NCI-H2196 treated with DMSO at 0.1 percent for 48 hours (cell line): ENCODE results near the gene GALNT10.

ENCODE experiments used
- DNase-seq: peaks from one replicate; lab custom pipeline; 2025; ENCODE audit not compliant: unreplicated experiment; lab: John Stamatoyannopoulos, UW

Gene GALNT10

GRCh38 chr5:154430466-154430865 is 239.9 kb downstream of the GALNT10 start:
- no peak for DNase-seq

- DNase-seq: no peak
These were observed 240.6 kb downstream of the GALNT10 start for GRCh38 chr5:154430961-154431630.

- DNase-seq: no peak
These were observed 244.7 kb downstream of the GALNT10 start for GRCh38 chr5:154435226-154435625.

- DNase-seq: no peak
These were observed 246.9 kb downstream of the GALNT10 start for GRCh38 chr5:154437281-154437965.

GRCh38 chr5:154440540-154440939 is 250.0 kb downstream of the GALNT10 start:
- DNase-seq: no peak

GRCh38 chr5:154442801-154443200 is 252.3 kb downstream of the GALNT10 start:
- no peak for DNase-seq

- DNase-seq: no peak
These were observed 254.3 kb downstream of the GALNT10 start for GRCh38 chr5:154444556-154445421.

- peak; percentile 82 for DNase-seq
These were observed 255.1 kb downstream of the GALNT10 start, which contains the start of gene SAP30L for GRCh38 chr5:154445422-154446194. SAP30L (plus strand) TSS chr5:154445997; CDS start chr5:154446605, 608 bp downstream.

GRCh38 chr5:154446195-154447088 is 255.9 kb downstream of the GALNT10 start:
- DNase-seq: no peak

GRCh38 chr5:154447089-154447725 is 256.7 kb downstream of the GALNT10 start:
- DNase-seq: no peak

- DNase-seq: no peak
These were observed 259.3 kb downstream of the GALNT10 start for GRCh38 chr5:154449786-154450185.

- DNase-seq: no peak
These were observed 261.4 kb downstream of the GALNT10 start for GRCh38 chr5:154451957-154452356.

GRCh38 chr5:154455585-154455984 is 265.1 kb downstream of the GALNT10 start:
- no peak for DNase-seq

GRCh38 chr5:154456540-154456939 is 266.0 kb downstream of the GALNT10 start:
- no peak for DNase-seq

GRCh38 chr5:154459015-154459414 is 268.5 kb downstream of the GALNT10 start:
- no peak for DNase-seq

GRCh38 chr5:154460172-154460571 is 269.6 kb downstream of the GALNT10 start:
- no peak for DNase-seq

- DNase-seq: no peak
These were observed 271.0 kb downstream of the GALNT10 start for GRCh38 chr5:154461531-154461930.

- no peak for DNase-seq
These were observed 273.9 kb downstream of the GALNT10 start for GRCh38 chr5:154464438-154464837.

GRCh38 chr5:154465169-154465568 is 274.6 kb downstream of the GALNT10 start:
- no peak for DNase-seq
